GM19238 (cell line): Measurements from ENCODE around the gene HECTD1.
"Not testable (repeated sequence)": the region's sequence is repeated elsewhere in the genome, so short reads cannot be mapped to it uniquely, and the experiment has no call there.

Source experiments
- DNase-seq: peaks from one replicate; pipeline ENCODE4 v3.0.0; 2011; ENCODE audit warnings: low spot score; ENCODE audit not compliant: insufficient read length

Gene HECTD1

DNA sequence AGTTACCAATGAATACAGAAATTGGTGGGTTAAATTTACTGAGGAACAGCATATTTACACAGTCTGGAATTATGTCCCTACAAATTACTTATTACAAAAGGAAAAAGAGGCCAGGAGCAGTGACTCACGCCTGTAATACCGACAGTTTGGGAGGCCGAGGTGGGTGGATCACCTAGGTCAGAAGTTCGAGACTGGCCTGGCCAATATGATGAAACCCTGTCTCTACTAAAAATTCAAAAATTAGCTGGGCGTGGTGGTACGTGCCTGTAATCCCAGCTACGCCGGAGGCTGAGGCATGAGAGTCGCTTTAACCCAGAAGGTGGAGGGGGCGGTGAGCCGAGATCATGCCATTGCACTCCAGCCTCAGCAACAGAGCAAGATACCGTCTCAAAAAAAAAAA is 52.6 kb downstream of the HECTD1 start:
- DNase-seq: no peak

- DNase-seq: no peak
Observed at GRCh38 chr14:31142455-31143087, 65.0 kb downstream of the HECTD1 start.

DNA sequence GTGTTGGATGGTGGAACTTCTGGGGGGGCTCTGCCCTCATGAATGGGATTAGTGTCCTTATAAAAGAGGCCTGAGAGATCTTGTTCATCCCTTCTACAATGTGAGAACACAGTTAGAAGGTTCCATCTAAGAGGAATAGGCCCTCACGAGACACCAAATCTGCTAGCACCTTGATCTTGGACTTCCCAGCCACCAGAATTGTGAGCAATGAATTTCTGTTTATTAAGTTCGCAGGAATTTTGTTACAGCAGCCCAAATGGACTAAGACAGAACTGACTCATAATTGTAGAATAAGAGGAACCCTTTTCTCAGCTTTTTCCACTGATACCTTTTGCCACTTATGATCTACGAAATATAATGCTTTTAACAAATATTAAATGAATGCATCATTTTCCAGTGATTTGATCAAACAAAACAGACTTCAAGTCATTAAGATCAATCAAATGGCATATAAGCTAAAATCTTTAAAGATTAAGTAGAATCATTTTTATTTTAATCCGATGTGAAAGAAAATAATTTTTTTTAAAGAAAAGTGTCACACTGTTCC is 68.2 kb downstream of the HECTD1 start:
- DNase-seq: no peak

GRCh38 chr14:31138301-31138700 is 69.3 kb downstream of the HECTD1 start:
- no peak for DNase-seq

DNA sequence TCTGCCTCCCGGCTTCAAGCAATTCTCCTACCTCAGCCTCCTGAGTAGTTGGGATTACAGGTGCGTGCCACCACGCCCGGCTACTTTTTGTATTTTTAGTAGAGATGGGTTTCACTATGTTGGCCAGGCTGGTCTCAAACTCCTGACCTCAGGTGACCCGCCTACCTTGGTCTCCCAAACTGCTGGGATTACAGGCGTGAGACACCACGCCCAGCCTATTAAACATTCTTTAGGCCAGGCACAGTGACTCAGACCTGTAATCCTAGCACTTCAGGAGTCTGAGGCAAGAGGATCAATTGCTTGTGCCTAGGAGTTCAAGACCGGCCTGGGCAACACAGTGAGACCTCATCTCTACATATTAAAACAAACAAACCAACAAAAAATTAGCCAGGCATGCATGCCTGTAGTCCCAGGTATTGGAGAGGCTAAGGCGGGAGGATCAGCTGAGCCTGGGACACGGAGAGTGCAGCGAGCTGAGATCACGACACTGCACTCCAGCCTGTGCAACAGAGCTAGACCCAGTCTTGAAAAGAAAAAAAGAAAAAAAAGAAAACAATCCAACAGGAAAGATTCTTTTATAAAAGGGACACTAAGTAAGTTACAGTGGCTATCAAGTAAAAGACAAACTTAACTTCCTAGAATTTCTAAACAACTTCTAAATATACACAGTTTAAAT is 70.2 kb downstream of the HECTD1 start:
- DNase-seq: no peak

DNA sequence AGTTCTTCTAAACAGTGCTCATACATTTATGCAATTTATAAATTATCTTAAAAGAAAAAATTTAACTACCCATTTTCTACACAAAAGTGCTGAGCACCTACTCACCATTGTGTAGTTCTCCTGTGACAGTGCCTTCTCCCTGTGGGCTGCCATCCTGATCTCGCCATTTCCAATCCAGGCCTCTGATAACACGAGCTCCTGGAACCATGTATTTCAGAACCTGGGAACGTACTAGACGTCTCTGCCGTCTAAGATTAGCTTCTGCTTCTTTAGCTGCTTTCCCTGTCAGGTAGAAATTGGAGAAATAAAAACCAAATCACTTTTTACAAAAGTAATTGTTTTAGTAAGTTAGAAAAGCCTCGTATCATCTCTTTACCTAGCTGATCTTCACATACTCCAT is 74.5 kb downstream of the HECTD1 start:
- no peak for DNase-seq

DNA sequence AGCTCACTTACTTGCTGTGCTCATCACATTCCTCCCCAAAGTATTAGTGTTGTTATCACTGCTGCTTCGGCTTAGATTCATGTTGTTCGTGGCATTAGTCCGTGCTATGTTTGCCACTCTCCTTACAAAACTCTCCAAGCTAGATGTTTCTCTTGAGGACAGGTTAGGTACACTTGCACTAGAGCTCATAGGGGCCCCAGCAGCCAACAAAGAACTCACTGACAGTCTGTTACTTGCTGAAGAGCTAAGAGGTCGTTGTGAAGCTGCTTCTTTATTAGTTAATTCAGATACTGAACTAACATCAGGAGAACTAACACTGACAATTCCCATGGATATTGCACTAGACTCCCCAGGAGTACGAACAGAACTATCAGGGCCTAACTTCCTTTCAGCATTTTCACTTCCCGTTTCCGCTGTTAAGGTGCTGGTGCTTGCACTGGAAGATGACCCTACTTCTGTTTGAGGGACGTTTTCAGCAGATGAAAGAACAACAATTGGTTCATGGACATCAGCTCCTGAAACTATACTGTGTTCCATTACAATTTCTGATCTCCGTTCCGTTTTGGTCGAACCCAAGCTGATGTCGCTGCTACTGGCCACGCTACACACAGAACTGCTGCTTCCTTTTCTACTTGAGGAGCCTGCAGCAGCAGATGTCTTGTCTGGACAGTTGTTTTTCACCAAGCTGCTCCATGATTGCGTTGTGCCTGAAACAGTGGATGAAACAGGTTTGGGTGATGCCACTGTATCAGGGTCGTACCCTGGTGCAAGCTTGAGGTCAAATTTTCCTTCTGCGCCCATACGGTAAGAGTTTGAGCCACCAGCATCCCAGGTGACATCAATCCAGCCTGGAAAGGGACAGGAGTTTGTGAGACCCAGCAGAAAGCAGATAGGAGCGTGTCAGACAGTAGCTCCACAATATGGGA is 78.7 kb downstream of the HECTD1 start:
- no peak for DNase-seq

DNA sequence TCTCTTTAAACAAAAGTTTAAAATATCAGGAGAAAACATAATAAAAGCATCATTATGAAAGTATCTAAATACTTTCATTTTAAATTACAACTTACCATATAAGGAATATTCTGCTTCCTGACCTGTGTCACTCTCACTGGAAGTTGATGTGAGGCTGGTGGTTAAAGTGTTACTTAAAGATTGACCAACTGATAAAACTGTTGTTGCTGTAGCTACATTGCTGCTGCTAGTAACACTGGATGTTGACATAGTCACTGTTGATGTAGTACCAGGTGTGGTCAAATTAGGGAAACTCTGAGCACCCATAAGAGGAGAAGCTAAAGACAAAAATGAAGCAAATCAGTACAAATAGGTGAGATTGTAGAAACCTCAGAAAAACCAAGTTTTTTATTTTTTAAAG is 79.9 kb downstream of the HECTD1 start:
- no peak for DNase-seq

- no peak for DNase-seq
Observed at GRCh38 chr14:31126680-31127079, 80.9 kb downstream of the HECTD1 start.

DNA sequence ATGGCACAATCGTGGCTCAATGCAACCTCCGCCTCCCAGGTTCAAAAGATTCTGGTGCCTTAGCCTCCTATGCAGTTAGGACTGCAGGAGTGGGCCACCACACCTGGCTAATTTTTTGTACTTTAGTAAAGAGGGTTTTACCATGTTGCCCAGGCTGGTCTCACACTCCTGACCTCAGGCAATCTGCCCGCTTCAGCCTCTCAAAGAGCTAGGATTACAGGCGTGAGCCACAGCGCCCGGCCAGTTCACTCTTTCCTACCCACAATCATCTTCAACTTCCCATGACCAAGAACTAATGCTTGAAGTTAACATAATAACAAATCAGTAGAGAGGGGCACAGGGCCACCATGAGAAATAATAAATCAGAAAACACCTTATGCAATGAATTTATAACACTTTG is 82.4 kb downstream of the HECTD1 start:
- DNase-seq: no peak

DNA sequence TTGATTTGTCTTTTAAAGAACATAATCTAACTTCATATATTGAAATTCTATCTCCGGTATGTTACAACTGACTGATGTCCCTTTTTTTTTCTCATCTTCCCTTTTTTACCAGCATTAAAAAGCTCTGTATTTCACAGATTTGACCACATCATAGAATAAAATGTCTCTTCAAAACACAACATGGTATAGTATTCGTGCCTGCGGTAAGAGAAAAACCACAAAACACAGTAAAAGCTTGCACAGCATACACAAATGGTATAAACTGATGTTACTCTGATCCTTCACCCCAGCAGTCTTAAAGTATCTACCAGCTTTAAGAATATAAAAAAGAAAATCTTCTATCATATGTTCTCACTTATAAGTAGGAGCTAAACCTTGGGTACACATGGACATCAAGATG is 83.4 kb downstream of the HECTD1 start:
- DNase-seq: no peak

GRCh38 chr14:31122921-31123320 is 84.7 kb downstream of the HECTD1 start:
- DNase-seq: no peak

DNA sequence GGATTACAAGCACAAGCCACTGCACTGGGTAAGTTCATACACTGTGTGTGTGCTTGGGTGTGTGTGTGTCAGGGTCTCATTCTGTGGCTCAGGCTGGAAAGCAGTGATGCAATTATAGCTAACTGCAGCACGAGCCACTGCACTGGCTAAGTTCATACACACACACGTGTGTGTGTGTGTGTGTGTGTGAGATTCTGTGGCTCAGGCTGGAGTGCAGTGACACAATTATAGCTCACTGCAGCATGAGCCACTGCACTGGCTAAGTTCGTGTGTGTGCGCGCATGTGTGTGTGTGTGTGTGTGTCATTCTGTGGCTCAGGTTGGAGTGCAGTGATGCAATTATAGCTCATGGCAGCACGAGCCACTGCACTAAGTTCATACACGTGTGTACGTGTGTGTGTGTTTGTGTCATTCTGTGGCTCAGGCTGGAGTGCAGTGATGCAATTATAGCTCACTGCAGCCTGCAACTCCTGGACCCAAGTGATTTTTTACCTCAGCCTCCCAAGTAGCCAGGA is 85.4 kb downstream of the HECTD1 start:
- DNase-seq: no peak

DNA sequence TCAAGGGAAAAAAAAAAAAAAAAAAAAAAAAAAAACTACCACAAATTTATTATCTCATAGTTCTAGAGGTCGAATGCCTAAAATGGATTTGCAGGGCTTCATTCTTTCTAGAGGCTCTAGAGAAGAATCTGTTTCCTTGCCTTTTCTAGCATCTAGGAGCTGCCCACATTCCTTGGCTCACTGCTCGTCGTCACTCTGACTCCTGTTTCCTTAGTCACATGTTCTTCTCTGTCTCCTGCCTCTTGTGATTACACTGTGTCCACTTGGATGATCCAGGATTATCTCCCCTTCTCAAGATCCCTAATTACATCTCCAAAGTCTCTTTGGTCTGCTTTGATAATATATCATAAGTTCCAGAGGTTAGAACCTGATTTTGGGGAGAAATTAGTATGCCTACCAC is 88.7 kb downstream of the HECTD1 start:
- no peak for DNase-seq

- no peak for DNase-seq
Observed at GRCh38 chr14:31113794-31114193, 93.8 kb downstream of the HECTD1 start.

- no peak for DNase-seq
Observed at GRCh38 chr14:31110872-31111271, 96.7 kb downstream of the HECTD1 start.

DNA sequence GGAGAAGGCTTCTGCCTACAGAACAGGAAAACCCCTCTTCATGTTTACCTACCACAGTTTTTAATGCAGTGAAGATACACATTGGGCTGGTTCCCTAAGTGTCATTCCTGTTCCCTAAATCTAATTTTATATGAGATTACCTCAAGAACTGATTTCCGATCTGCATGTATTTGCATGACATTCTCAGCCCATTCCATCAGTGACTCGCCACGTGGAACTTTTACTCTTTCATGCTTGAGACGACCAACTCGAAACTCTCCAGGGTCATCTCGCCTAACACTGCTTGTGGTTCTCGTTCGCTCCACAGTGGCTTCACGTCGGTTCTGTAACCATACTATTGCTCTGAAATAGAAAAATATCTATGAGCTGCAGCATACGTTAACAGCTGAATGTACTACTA is 98.3 kb downstream of the HECTD1 start:
- no peak for DNase-seq

DNA sequence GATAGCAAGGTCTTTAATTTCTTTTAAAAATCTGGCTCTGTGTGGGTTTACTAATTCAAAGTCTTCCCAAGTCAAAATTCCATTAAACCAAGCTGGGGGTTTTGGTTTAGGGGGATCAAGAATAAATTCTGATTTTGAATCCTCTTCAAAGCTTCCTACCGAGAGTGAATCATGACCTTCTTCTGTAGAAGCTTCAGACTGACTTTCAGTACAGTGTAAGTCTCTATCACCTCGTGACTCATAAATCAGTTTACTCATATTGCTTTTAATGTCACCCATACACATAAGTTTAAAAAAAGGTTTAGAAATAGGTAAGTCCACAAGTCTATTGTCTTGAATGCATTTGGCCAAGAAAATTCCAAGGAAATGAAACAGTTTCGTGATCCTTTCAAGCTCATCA is 100.8 kb downstream of the HECTD1 start:
- DNase-seq: no peak

- DNase-seq: no peak
Observed at GRCh38 chr14:31097081-31097480, 110.5 kb downstream of the HECTD1 start.

DNA sequence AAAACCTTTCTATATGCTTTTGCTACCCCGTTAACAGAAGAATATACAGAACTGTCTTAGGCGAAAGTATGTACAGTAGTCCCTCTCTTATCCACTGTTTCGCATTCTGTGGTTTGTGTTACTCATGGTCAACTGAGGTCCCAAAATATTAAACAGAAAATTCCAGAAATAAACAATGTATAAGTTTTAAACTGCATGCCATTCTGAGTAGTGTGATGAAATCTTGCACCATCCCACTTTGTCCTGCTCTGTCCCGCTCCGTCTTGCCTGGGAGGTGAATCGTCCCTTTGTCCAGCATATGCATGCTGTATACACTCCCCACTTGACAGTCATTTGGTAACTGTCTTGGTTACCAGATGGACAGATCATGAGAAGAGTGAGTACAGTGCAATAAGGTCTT is 111.3 kb downstream of the HECTD1 start:
- DNase-seq: no peak

DNA sequence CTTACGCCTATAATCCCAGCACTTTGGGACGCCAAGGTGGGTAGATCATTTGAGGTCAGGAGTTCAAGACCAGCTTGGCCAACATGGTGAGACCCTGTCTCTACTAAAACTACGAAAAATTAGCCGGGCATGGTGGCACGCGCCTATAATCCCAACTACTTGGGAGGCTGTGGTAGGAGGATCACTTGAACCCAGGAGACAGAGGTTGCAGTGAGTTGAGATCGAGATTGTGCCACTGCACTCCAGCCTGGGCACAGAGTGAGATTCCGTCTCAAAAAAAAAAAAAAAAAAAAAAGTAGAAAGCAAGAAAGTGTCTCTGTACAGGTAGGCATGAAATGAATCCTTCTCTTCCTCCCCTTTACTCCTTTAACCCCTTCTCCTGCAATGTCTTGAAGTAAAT is 111.8 kb downstream of the HECTD1 start:
- DNase-seq: not testable (repeated sequence)
